PFSK-1 (cell line): Measurements from ENCODE around the gene ZNF43.

Source experiments
- FOXP2 ChIP-seq: optimal IDR thresholded peaks from 2 replicates; pipeline ENCODE3; 2011; ENCODE audit warnings: borderline replicate concordance, control low read depth, inconsistent platforms; ENCODE audit not compliant: insufficient read depth; ENCODE audit errors: extremely low read length, extremely low read depth
- POLR2AphosphoS5 ChIP-seq: IDR thresholded peaks from 2 replicates; pipeline ENCODE4 v1.6.1; 2012; ENCODE audit warnings: low read depth, mild to moderate bottlenecking, control low read depth, low read length, moderate library complexity
- SIN3A ChIP-seq: IDR thresholded peaks from 2 replicates; pipeline ENCODE4 v1.6.1; 2012; ENCODE audit warnings: mild to moderate bottlenecking, low read length, moderate library complexity, borderline replicate concordance; ENCODE audit not compliant: insufficient read depth
- TAF1 ChIP-seq: IDR thresholded peaks from 2 replicates; pipeline ENCODE4 v1.6.1; 2012; ENCODE audit warnings: low read length, control low read depth, borderline replicate concordance; ENCODE audit not compliant: insufficient read depth
- TF ChIP-seq, protein P1 (sequence below), 2 experiments: IDR thresholded peaks; 2 replicates each; pipeline versions ENCODE4 v1.6.1 to v1.8.0; 2011 to 2012; ENCODE audit warnings: low read depth in 2 of 2, low read length in 2 of 2, control low read depth in 1 of 2, inconsistent platforms in 1 of 2, mild to moderate bottlenecking in 1 of 2, moderate library complexity in 1 of 2; ENCODE audit not compliant: insufficient read depth in 1 of 2

The ZNF43 gene

DNA sequence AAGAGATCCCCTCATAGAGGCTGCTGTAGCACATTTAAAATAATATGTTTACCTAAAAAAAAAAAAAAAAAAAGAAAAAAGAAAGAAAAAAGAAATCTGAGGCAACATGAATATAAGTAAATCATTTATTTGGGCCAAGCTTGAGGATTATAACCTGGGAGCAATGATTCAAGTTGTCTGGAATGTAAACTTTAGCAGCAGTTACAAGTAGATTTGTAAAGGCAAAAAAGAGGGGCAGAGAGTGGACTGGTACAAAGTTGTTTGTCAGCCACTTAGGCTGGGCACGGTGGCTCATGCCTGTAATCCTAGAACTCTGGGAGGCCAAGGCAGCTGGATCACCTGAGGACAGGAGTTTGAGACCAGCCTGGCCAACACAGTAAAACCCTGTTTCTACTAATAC is 11.3 kb downstream of the ZNF43 start:
- TF ChIP-seq POLR2AphosphoS5 (no peak), TAF1 (no peak), SIN3A (no peak), FOXP2 (no peak)
- TF ChIP-seq, protein P1, sequence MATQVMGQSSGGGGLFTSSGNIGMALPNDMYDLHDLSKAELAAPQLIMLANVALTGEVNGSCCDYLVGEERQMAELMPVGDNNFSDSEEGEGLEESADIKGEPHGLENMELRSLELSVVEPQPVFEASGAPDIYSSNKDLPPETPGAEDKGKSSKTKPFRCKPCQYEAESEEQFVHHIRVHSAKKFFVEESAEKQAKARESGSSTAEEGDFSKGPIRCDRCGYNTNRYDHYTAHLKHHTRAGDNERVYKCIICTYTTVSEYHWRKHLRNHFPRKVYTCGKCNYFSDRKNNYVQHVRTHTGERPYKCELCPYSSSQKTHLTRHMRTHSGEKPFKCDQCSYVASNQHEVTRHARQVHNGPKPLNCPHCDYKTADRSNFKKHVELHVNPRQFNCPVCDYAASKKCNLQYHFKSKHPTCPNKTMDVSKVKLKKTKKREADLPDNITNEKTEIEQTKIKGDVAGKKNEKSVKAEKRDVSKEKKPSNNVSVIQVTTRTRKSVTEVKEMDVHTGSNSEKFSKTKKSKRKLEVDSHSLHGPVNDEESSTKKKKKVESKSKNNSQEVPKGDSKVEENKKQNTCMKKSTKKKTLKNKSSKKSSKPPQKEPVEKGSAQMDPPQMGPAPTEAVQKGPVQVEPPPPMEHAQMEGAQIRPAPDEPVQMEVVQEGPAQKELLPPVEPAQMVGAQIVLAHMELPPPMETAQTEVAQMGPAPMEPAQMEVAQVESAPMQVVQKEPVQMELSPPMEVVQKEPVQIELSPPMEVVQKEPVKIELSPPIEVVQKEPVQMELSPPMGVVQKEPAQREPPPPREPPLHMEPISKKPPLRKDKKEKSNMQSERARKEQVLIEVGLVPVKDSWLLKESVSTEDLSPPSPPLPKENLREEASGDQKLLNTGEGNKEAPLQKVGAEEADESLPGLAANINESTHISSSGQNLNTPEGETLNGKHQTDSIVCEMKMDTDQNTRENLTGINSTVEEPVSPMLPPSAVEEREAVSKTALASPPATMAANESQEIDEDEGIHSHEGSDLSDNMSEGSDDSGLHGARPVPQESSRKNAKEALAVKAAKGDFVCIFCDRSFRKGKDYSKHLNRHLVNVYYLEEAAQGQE (IDR thresholded peaks at IDR 0.05; ENCODE audit: insufficient read depth in 1 of 2, low read depth in 2 of 2, low read length in 2 of 2), result no peak

DNA sequence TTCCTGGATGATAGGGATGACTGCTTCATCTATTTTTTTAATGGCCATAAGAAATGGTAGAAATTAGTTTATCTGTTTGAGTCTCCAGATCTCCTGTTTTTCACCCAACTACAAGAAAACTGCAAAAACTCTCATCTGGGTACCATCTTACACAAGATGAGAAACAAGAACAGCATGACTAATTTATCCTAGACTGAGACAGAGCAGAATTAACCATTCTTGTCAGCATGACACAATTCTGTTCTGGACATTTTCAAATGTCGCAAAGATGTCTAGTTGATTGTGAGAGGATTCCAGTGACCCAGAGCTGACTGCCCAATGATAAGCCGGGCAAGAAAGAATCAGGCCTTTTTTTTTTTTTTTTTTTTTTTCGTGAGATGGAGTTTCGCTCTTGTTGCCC is 12.8 kb downstream of the ZNF43 start:
- TF ChIP-seq, protein P1 (IDR thresholded peaks at IDR 0.05; ENCODE audit: insufficient read depth in 1 of 2, low read depth in 2 of 2, low read length in 2 of 2), result no peak
- TF ChIP-seq TAF1 (no peak), SIN3A (no peak), FOXP2 (no peak), POLR2AphosphoS5 (no peak)

DNA sequence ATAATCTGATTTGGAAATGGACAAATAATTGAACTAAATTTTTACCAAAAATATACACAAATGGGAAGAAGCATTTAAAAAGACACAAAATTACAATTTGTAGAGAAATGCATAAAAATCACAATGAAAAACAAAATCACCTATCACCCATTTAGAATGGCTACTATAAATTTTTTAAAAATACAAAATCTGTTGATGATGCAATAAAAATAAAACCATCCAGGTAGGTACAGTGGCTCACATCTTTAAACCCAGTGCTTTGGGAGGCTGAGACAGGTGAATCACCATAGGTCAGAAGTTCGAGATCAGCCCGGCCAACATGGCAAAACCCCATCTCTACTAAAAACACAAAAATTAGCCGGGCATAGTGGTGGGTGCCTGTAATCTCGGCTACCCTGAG is 23.5 kb downstream of the ZNF43 start:
- TF ChIP-seq POLR2AphosphoS5 (no peak), TAF1 (no peak), SIN3A (no peak), FOXP2 (no peak)
- TF ChIP-seq, protein P1 (IDR thresholded peaks at IDR 0.05; ENCODE audit: insufficient read depth in 1 of 2, low read depth in 2 of 2, low read length in 2 of 2), result no peak

DNA sequence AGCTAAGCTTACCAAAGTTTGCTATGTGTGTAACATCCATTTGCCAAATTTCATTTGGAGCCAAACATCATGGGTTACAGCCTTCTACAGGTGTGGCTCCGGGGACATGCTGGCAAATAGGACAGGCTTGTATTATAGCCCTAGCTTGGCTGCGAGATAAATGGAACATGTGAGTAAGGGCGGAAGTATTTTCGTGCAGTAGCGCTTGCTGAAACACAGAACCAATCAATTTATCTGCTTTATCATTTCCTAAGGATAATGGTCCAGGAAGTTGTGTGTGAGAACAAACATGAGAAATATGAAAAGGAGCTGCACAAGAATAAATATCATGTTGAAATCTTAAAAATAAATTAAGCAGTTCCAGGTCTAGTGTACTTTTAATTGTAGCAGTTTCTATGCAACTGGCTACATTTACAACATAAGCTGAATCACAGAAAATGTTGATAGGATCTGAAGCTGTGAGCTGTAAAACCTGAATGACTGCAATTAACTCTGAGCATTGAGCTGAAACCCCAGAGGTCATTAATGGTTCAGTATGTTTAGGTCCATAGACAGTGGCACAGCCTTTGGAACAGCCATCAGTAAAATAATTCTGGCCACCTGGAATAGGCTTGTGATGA is 46.4 kb downstream of the ZNF43 start:
- TF ChIP-seq TAF1 (no peak), FOXP2 (no peak), POLR2AphosphoS5 (no peak), SIN3A (no peak)
- TF ChIP-seq, protein P1 (IDR thresholded peaks at IDR 0.05; ENCODE audit: insufficient read depth in 1 of 2, low read depth in 2 of 2, low read length in 2 of 2), result no peak

DNA sequence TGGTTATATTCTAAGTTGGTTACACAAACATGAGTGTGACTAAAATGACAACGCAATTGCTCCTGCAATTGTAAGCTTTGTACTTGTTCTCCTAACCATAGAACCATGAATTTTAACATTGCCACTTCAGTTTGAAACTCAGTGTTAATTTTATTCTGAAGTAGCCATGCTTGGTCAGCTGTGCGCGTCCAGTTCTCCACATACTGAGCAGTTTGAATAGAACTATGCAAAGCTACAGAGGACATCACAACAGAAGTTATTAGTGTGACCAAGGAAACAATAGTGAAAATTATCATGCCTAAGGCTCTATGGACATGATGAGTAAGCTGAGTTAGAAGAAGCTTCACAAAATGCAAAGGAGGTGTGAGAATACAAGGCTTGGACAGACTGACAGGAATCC is 49.0 kb downstream of the ZNF43 start:
- TF ChIP-seq SIN3A (no peak), POLR2AphosphoS5 (no peak), TAF1 (no peak), FOXP2 (no peak)
- TF ChIP-seq, protein P1 (IDR thresholded peaks at IDR 0.05; ENCODE audit: insufficient read depth in 1 of 2, low read depth in 2 of 2, low read length in 2 of 2), result no peak
